IMR-90 (cell line): ENCODE data around the gene STXBP2. TPM values are rescaled to one million over a fixed set of nuclear protein-coding genes. Genes with fewer than 3 reads are reported as not detected.

ENCODE experiments used
- ATAC-seq: fragments of 200-7000 bp; cut with Tn5 transposase; 2 replicates; pipeline ENCODE4 v1.9.1; 2020; ENCODE audit warnings: low read depth, mild to moderate bottlenecking, moderate library complexity
- BruUV-seq: library from RNA; stranded (reverse); fragments of 400-500 nt; replicated peaks from 2 replicates; lab custom pipeline; 2021; lab: Mats Ljungman, UMichigan
- CTCF ChIA-PET: fragments of 300-600 bp; formaldehyde crosslinking; extraction: SDS; loops from one replicate; lab custom pipeline; 2021; ENCODE audit warnings: antibody characterized with exemption; lab: Yijun Ruan, JAX
- POLR2A ChIA-PET: fragments of 300-600 bp; sonication (Branson Sonifier 250); formaldehyde crosslinking; loops from one replicate; lab custom pipeline; 2022; ENCODE audit warnings: antibody characterized with exemption; ENCODE audit not compliant: unreplicated experiment; lab: Charles Lee
- DNase-seq: peaks from one replicate; pipeline ENCODE4 v3.0.0; 2013
- H2AFZ ChIP-seq: replicated peaks from 2 replicates; pipeline ENCODE3; 2013; ENCODE audit warnings: low read length, mild to moderate bottlenecking; ENCODE audit not compliant: poor library complexity
- H2AK5ac ChIP-seq: 2 replicates; pipeline ENCODE4 v1.6.1; 2013; ENCODE audit warnings: low read depth, low read length, inconsistent platforms
- H2AK9ac ChIP-seq: replicated peaks from 2 replicates; pipeline ENCODE3; 2013; ENCODE audit warnings: mild to moderate bottlenecking, low read depth, low read length, moderate library complexity; ENCODE audit not compliant: poor library complexity
- H2BK120ac ChIP-seq: 2 replicates; pipeline ENCODE4 v1.6.1; 2013; ENCODE audit warnings: low read depth, low read length, inconsistent platforms
- H2BK15ac ChIP-seq: 3 replicates; pipeline ENCODE4 v1.6.1; 2013; ENCODE audit warnings: low read depth, low read length, inconsistent platforms
- H2BK20ac ChIP-seq: 2 replicates; pipeline ENCODE4 v1.6.1; 2013; ENCODE audit warnings: low read depth, mild to moderate bottlenecking, inconsistent platforms, low read length, moderate library complexity
- H2BK5ac ChIP-seq: 2 replicates; pipeline ENCODE4 v1.6.1; 2013; ENCODE audit warnings: mild to moderate bottlenecking, low read depth, low read length, inconsistent platforms; ENCODE audit not compliant: poor library complexity, severe bottlenecking
- H3K14ac ChIP-seq: replicated peaks from 2 replicates; pipeline ENCODE4 v1.6.1; 2013; ENCODE audit warnings: low read depth, low read length, inconsistent platforms
- H3K18ac ChIP-seq: 2 replicates; pipeline ENCODE4 v1.6.1; 2013; ENCODE audit warnings: low read depth, low read length, control low read depth
- H3K23ac ChIP-seq: 2 replicates; pipeline ENCODE4 v1.6.1; 2013; ENCODE audit warnings: low read depth, low read length, inconsistent platforms
- H3K27ac ChIP-seq: 2 replicates; pipeline ENCODE4 v1.5.1; 2013; ENCODE audit warnings: mild to moderate bottlenecking, control low read depth, low read length; ENCODE audit not compliant: insufficient read depth
- H3K27me3 ChIP-seq: 2 replicates; pipeline ENCODE4 v1.6.1; 2013; ENCODE audit warnings: low read length; ENCODE audit not compliant: control insufficient read depth, insufficient read depth
- H3K36me3 ChIP-seq: 2 replicates; pipeline ENCODE4 v1.6.1; 2013; ENCODE audit warnings: low read length, mixed read lengths; ENCODE audit not compliant: control insufficient read depth, insufficient read depth
- H3K4ac ChIP-seq: 2 replicates; pipeline ENCODE4 v1.6.1; 2013; ENCODE audit warnings: low read depth, low read length, inconsistent platforms
- H3K4me1 ChIP-seq: 2 replicates; pipeline ENCODE4 v1.6.1; 2013; ENCODE audit warnings: low read length, mixed read lengths; ENCODE audit not compliant: control insufficient read depth, insufficient read depth
- H3K4me2 ChIP-seq: 2 replicates; pipeline ENCODE4 v1.6.1; 2013; ENCODE audit warnings: low read depth, mild to moderate bottlenecking, control low read depth, low read length, moderate library complexity
- H3K4me3 ChIP-seq: 2 replicates; pipeline ENCODE4 v1.5.1; 2013; ENCODE audit warnings: low read depth, mild to moderate bottlenecking, control low read depth, low read length, moderate library complexity; ENCODE audit not compliant: insufficient read depth
- H3K56ac ChIP-seq: 2 replicates; pipeline ENCODE4 v1.6.1; 2013; ENCODE audit warnings: low read length, inconsistent platforms; ENCODE audit not compliant: insufficient read depth; ENCODE audit errors: extremely low read depth
- H3K79me1 ChIP-seq, 2 experiments: 2 replicates each; pipeline ENCODE4 v1.6.1; 2013; ENCODE audit warnings: low read length in 2 of 2, inconsistent platforms in 1 of 2, low read depth in 1 of 2
- H3K9ac ChIP-seq: 2 replicates; pipeline ENCODE4 v1.6.1; 2013; ENCODE audit warnings: low read depth, low read length, control low read depth
- H3K9me1 ChIP-seq: 2 replicates; pipeline ENCODE4 v1.6.1; 2013; ENCODE audit warnings: low read length, inconsistent platforms; ENCODE audit not compliant: insufficient read depth
- H3K9me3 ChIP-seq: 2 replicates; pipeline ENCODE4 v1.6.1; 2013; ENCODE audit warnings: low read length; ENCODE audit not compliant: control insufficient read depth, insufficient read depth
- H4K20me1 ChIP-seq: 2 replicates; pipeline ENCODE4 v1.6.1; 2013; ENCODE audit warnings: low read length, inconsistent platforms; ENCODE audit not compliant: insufficient read depth
- H4K5ac ChIP-seq: 2 replicates; pipeline ENCODE4 v1.6.1; 2013; ENCODE audit warnings: mild to moderate bottlenecking, low read depth, low read length, control low read depth
- H4K8ac ChIP-seq, 2 experiments: 2 replicates each; pipeline ENCODE4 v1.6.1; 2013; ENCODE audit warnings: low read depth in 2 of 2, low read length in 2 of 2, control low read depth in 1 of 2, inconsistent platforms in 1 of 2
- H4K91ac ChIP-seq: 2 replicates; pipeline ENCODE4 v1.6.1; 2013; ENCODE audit warnings: low read depth, low read length, inconsistent platforms; ENCODE audit not compliant: insufficient read depth
- MAZ ChIP-seq: IDR thresholded peaks from 2 replicates; pipeline ENCODE4 v1.6.1; 2012; ENCODE audit warnings: low read depth, mild to moderate bottlenecking, low read length, improper control_type of control experiment, moderate library complexity, borderline replicate concordance
- MXI1 ChIP-seq: IDR thresholded peaks from 2 replicates; pipeline ENCODE4 v1.6.1; 2012; ENCODE audit warnings: low read depth, mild to moderate bottlenecking, low read length, moderate library complexity, borderline replicate concordance
- NFE2L2 ChIP-seq: fragments of 150-350 bp; IDR thresholded peaks from 2 replicates; pipeline ENCODE4 v1.6.1; 2016; ENCODE audit warnings: low read depth, mild to moderate bottlenecking, low read length
- POLR2A ChIP-seq: IDR thresholded peaks from 2 replicates; pipeline ENCODE4 v1.6.1; 2012; ENCODE audit warnings: mild to moderate bottlenecking, low read depth, low read length
- RCOR1 ChIP-seq: IDR thresholded peaks from 2 replicates; pipeline ENCODE4 v1.6.1; 2012; ENCODE audit warnings: mild to moderate bottlenecking, low read length, improper control_type of control experiment; ENCODE audit not compliant: insufficient replicate concordance
- USF2 ChIP-seq: fragments of 150-350 bp; IDR thresholded peaks from 2 replicates; pipeline ENCODE4 v1.6.1; 2017; ENCODE audit warnings: mild to moderate bottlenecking, antibody characterized with exemption, low read length, low read depth
- WGBS, 2 experiments: methylation state at CpG; one replicate each; pipeline versions ENCODE4 v1.1.5 to v1.1.7; 2013; ENCODE audit warnings: missing lambda C conversion rate in 2 of 2; ENCODE audit not compliant: insufficient read length in 1 of 2; ENCODE audit errors: extremely low coverage in 2 of 2; 5-methylcytosine and 5-hydroxymethylcytosine counted together
- dilution Hi-C: fragments of 300-500 bp; cut with HindIII; formaldehyde crosslinking; loops from one replicate; pipeline ENCODE4 v1.14.3; 2018; ENCODE audit warnings: low sequenced_read_pairs; ENCODE audit not compliant: unreplicated experiment
- in situ Hi-C: fragments of 300-500 bp; cut with MboI; formaldehyde crosslinking; loops from 3 replicates; pipeline ENCODE4 v1.14.3; 2019; ENCODE audit warnings: low sequenced_read_pairs, inconsistent platforms, mixed read lengths
- intact Hi-C: fragments of 100-400 bp; cut with micrococcal nuclease; formaldehyde crosslinking; loops from 2 replicates; pipeline ENCODE4 v1.10.0; 2022
- polyA plus RNA-seq, 3 experiments: library from polyadenylated mRNA; depleted of rRNA; stranded (reverse); fragments of >200 nt; gene quantifications; 2 replicates each; pipeline ENCODE4 v1.2.3, GENCODE V29; 2012; ENCODE audit warnings: low replicate concordance in 1 of 3
- total RNA-seq: library from RNA; depleted of rRNA; stranded (reverse); fragments of >200 nt; gene quantifications from 2 replicates; pipeline ENCODE4 v1.2.3, GENCODE V29; 2012

The STXBP2 gene
- total and polyA plus RNA-seq, 2 of the 4 experiments (the other 2 are of a cell fraction), result 3.9 to 12.6 TPM

- TF ChIP-seq MXI1, result no peak
- TF ChIP-seq NFE2L2, result no peak
- no peak for TF ChIP-seq MAZ
- no peak for TF ChIP-seq POLR2A
These were observed at the start of gene STXBP2 (continued) for GRCh38 chr19:7636691-7637373.

- Histone ChIP-seq H2BK15ac (no peak overlapping the region), H4K91ac (no peak overlapping the region), H4K8ac (no peak overlapping the region), H3K9me1 (no peaks in the 10 kb centered on the region), H4K20me1 (no peaks in the 10 kb centered on the region), H2BK20ac (no peak overlapping the region), H2BK5ac (no peak overlapping the region), H4K5ac (no peak overlapping the region), H2AK5ac (no peak overlapping the region), H3K4ac (no peak overlapping the region), H3K4me2 (no peak overlapping the region), H3K27me3 (peaks cover 7% of the 10 kb centered on the region), H3K4me1 (no peaks in the 10 kb centered on the region), H2BK120ac (no peak overlapping the region), H2AK9ac (no peak overlapping the region), H3K36me3 (no peaks in the 10 kb centered on the region), H2AFZ (no peak overlapping the region), H3K79me1 (no peaks in the 10 kb centered on the region), H3K56ac (no peak overlapping the region), H3K9me3 (no peaks in the 10 kb centered on the region), H3K27ac (no peak overlapping the region), H3K23ac (no peak overlapping the region), H3K9ac (no peak overlapping the region), H3K18ac (no peak overlapping the region), H3K14ac (no peak overlapping the region), H3K4me3 (no peak overlapping the region)
- WGBS, 2 experiments, result 87% methylated on average over 3 of the region's 7 CpGs; no CpG with 5 or more reads in 1 of the 2 experiments
- no peak for TF ChIP-seq USF2
- no peak for TF ChIP-seq POLR2A
- no peak for TF ChIP-seq MAZ
- TF ChIP-seq RCOR1, result no peak
- CTCF ChIA-PET, result no interaction called here
- intact Hi-C loops, result no loop called here
- ATAC-seq (no peak), DNase-seq (no peak)
- BruUV-seq, result no TSS peak
- in situ Hi-C loops, result no loop called here
- dilution Hi-C loops, result no loop called here
- POLR2A ChIA-PET, result no interaction called here
These were observed 47.1 kb upstream of the STXBP2 start for GRCh38 chr19:7589822-7590221.
